ENCODE results near the gene CCSER2. TPM values are rescaled to one million over a fixed set of nuclear protein-coding genes. Genes with fewer than 3 reads are reported as not detected.
A peak's percentile ranks its signal among the peaks of the same experiment; 100 is the strongest.
"Not testable (repeated sequence)": the region's sequence is repeated elsewhere in the genome, so short reads cannot be mapped to it uniquely, and the experiment has no call there.

The CCSER2 gene
- total RNA-seq, 1 donor from 2014 or later = 78.8 TPM

- no peak for TF ChIP-seq CTCF (IDR thresholded peaks at IDR 0.05)
- peaks cover 4% of the 10 kb centered on the region for H3K36me3 Mint-ChIP-seq (ENCODE audit: low read depth)
- no peak overlapping the region for H3K27ac Mint-ChIP-seq (ENCODE audit: unreplicated experiment)
- H3K4me3 Mint-ChIP-seq (ENCODE audit: unreplicated experiment) = no peak overlapping the region
- no peak for DNase-seq (ENCODE audit: low spot score)
- no peaks in the 10 kb centered on the region for H3K9me3 Mint-ChIP-seq (ENCODE audit: low read depth)
- H3K4me1 Mint-ChIP-seq (ENCODE audit: low read depth) = peaks cover 24% of the 10 kb centered on the region
- no peaks in the 10 kb centered on the region for H3K27me3 Mint-ChIP-seq (ENCODE audit: low read depth)
These were observed 104.5 kb downstream of the CCSER2 start for GRCh38 chr10:84432891-84433290.

GRCh38 chr10:84440781-84441180, 112.4 kb downstream of the CCSER2 start:
- Mint-ChIP-seq H3K9me3 (ENCODE audit: low read depth) (peaks cover 11% of the 10 kb centered on the region), H3K4me3 (ENCODE audit: unreplicated experiment) (no peak overlapping the region), H3K27me3 (ENCODE audit: low read depth) (no peaks in the 10 kb centered on the region), H3K4me1 (ENCODE audit: low read depth) (peaks cover 20% of the 10 kb centered on the region), H3K27ac (ENCODE audit: unreplicated experiment) (peak overlapping the region; percentile 43), H3K36me3 (ENCODE audit: low read depth) (peaks cover 19% of the 10 kb centered on the region)
- TF ChIP-seq CTCF (IDR thresholded peaks at IDR 0.05) = no peak
- DNase-seq (ENCODE audit: low spot score) = no peak

- Mint-ChIP-seq H3K4me1 (ENCODE audit: low read depth) (no peaks in the 10 kb centered on the region), H3K9me3 (ENCODE audit: low read depth) (peaks cover 5% of the 10 kb centered on the region), H3K27me3 (ENCODE audit: low read depth) (no peaks in the 10 kb centered on the region), H3K36me3 (ENCODE audit: low read depth) (peaks cover 16% of the 10 kb centered on the region), H3K4me3 (ENCODE audit: unreplicated experiment) (no peak overlapping the region), H3K27ac (ENCODE audit: unreplicated experiment) (no peak overlapping the region)
- TF ChIP-seq CTCF (IDR thresholded peaks at IDR 0.05) = no peak
- DNase-seq (ENCODE audit: low spot score) = no peak
These were observed 119.5 kb downstream of the CCSER2 start for GRCh38 chr10:84447701-84448400.

DNA sequence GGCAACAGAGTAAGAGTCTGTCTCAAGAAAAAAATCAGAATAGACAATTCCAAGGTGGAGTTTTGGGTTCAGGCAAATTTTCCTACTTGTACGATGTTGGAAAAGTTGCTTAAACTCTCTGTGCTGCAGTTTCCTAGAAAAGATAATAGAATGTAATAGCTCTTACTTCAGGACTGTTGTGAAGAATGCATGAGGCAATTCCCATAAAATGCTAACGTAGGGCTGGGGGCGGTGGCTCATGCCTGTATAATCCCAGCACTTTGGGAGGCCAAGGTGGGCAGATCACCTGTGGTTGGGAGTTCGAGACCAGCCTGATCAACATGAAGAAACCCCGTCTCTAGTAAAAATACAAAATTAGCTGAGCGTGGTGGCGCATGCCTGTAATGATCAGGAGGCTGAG, 121.0 kb downstream of the CCSER2 start:
- not testable (repeated sequence) for H3K4me1 Mint-ChIP-seq (ENCODE audit: low read depth); H3K9me3 Mint-ChIP-seq (ENCODE audit: low read depth); H3K27ac Mint-ChIP-seq (ENCODE audit: unreplicated experiment); H3K4me3 Mint-ChIP-seq (ENCODE audit: unreplicated experiment); DNase-seq (ENCODE audit: low spot score); H3K27me3 Mint-ChIP-seq (ENCODE audit: low read depth)
- H3K36me3 Mint-ChIP-seq (ENCODE audit: low read depth) = peaks cover 11% of the 10 kb centered on the region

GRCh38 chr10:84452003-84452402, 123.6 kb downstream of the CCSER2 start:
- DNase-seq (ENCODE audit: low spot score) = no peak
- Mint-ChIP-seq H3K27ac (ENCODE audit: unreplicated experiment) (no peak overlapping the region), H3K9me3 (ENCODE audit: low read depth) (no peaks in the 10 kb centered on the region), H3K36me3 (ENCODE audit: low read depth) (peaks cover 11% of the 10 kb centered on the region), H3K27me3 (ENCODE audit: low read depth) (no peaks in the 10 kb centered on the region), H3K4me3 (ENCODE audit: unreplicated experiment) (no peak overlapping the region), H3K4me1 (ENCODE audit: low read depth) (no peaks in the 10 kb centered on the region)
- no peak for TF ChIP-seq CTCF (IDR thresholded peaks at IDR 0.05)

DNA sequence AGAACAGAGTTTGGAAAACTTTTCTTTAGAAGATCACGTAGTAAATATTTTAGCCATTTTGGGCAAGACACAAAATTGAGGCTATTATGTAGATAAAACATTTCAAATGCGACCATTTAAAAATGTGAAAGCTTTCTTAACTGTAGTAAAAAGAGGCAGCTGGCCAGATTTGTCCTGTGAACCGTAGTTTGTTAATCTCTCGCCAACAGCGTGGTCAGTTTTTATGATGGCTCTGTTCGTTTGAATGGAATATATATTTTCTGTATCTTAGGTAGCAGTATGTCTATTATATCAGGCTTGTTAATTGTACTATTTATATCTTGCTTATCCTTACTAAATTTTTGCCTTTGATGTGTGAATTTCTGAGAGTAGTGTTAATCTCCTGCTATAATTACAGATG, 124.9 kb downstream of the CCSER2 start:
- Mint-ChIP-seq H3K4me3 (ENCODE audit: unreplicated experiment) (no peak overlapping the region), H3K27ac (ENCODE audit: unreplicated experiment) (no peak overlapping the region), H3K36me3 (ENCODE audit: low read depth) (peaks cover 5% of the 10 kb centered on the region), H3K4me1 (ENCODE audit: low read depth) (no peaks in the 10 kb centered on the region), H3K27me3 (ENCODE audit: low read depth) (no peaks in the 10 kb centered on the region), H3K9me3 (ENCODE audit: low read depth) (peaks cover 4% of the 10 kb centered on the region)
- no peak for DNase-seq (ENCODE audit: low spot score)
- no peak for TF ChIP-seq CTCF (IDR thresholded peaks at IDR 0.05)
